A673 (cell line): Measurements from ENCODE around the gene DPEP2.

ENCODE experiments used
- EZH2 ChIP-seq: fragments of 200-600 bp; sonication (generic); IDR thresholded peaks from 2 replicates; pipeline ENCODE4 v1.6.1; 2017; ENCODE audit warnings: borderline replicate concordance, low read depth, mild to moderate bottlenecking, mixed read lengths, antibody characterized with exemption, low read length; ENCODE audit not compliant: poor library complexity, severe bottlenecking
- TF ChIP-seq, protein P1 (sequence below): fragments of 300-800, 200-600 bp; sonication (generic); conservative IDR thresholded peaks from 2 replicates; pipeline ENCODE4 v1.5.1; 2017; ENCODE audit warnings: low read depth, mild to moderate bottlenecking, antibody characterized with exemption, low read length, moderate library complexity, mixed read lengths

DNA sequence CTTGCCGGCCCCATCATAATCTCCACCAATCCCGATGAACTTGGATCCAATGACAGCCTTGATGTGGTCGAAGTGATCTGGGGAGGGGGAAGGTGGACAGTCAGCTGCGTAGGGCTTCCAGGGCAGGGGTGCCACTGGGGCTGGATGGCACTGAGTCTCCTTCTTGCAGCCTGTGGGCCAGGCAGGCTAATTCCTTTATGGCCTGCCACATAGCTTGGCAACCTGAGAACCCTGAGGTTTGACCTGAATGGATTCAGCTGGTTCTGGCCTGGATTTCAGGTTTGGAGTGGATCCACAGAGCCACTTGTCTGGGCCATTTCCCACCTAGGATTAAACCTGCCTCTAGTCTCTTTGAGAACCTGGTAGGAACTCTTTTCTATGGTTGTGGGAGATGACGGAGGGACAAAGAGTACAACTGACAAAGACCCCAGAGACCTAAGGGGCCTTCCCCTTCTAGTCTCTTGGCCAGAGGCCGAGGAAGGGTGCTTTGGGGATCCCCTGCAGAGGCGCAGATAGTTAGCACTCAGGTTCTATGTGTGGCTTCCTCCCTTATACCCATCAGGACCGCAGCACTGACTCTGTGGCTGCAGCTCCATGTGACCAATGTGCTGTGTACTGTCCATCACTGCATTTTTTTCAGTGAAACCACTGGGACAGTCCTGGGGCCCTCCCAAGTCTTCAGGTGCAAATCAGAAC lies 9.8 kb downstream of the DPEP2 start:
- TF ChIP-seq, protein P1, sequence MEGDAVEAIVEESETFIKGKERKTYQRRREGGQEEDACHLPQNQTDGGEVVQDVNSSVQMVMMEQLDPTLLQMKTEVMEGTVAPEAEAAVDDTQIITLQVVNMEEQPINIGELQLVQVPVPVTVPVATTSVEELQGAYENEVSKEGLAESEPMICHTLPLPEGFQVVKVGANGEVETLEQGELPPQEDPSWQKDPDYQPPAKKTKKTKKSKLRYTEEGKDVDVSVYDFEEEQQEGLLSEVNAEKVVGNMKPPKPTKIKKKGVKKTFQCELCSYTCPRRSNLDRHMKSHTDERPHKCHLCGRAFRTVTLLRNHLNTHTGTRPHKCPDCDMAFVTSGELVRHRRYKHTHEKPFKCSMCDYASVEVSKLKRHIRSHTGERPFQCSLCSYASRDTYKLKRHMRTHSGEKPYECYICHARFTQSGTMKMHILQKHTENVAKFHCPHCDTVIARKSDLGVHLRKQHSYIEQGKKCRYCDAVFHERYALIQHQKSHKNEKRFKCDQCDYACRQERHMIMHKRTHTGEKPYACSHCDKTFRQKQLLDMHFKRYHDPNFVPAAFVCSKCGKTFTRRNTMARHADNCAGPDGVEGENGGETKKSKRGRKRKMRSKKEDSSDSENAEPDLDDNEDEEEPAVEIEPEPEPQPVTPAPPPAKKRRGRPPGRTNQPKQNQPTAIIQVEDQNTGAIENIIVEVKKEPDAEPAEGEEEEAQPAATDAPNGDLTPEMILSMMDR = no peak
- TF ChIP-seq EZH2 = no peak
